A673 (cell line): ENCODE results near the gene PRSS8. TPM values are rescaled to one million over a fixed set of nuclear protein-coding genes. Genes with fewer than 3 reads are reported as not detected.

ENCODE experiments used
- BruUV-seq: library from RNA; stranded (reverse); fragments of 400-500 nt; replicated peaks from 2 replicates; lab custom pipeline; 2021; lab: Mats Ljungman, UMichigan
- CTCF ChIA-PET: fragments of 300-600 bp; sonication (Branson Sonifier 250); formaldehyde crosslinking; loops from one replicate; lab custom pipeline; 2022; ENCODE audit warnings: antibody characterized with exemption; lab: Charles Lee
- POLR2A ChIA-PET: fragments of 300-600 bp; sonication (Branson Sonifier 250); formaldehyde crosslinking; loops from one replicate; lab custom pipeline; 2022; ENCODE audit warnings: antibody characterized with exemption; ENCODE audit not compliant: low non-redundant PET; lab: Charles Lee
- DNase-seq: peaks from one replicate; pipeline ENCODE4 v3.0.0-alpha.2; 2015; ENCODE audit warnings: low spot score
- H3K27ac ChIP-seq: fragments of 200-600 bp; sonication (generic); 2 replicates; pipeline ENCODE4 v1.5.1; 2016; ENCODE audit warnings: mixed run types, low read depth, mild to moderate bottlenecking, mixed read lengths, antibody characterized with exemption, low read length; ENCODE audit not compliant: poor library complexity, severe bottlenecking
- H3K27me3 ChIP-seq: fragments of 200-600 bp; sonication (generic); replicated peaks from 2 replicates; pipeline ENCODE4 v1.6.1; 2017; ENCODE audit warnings: mixed run types, low read depth, mild to moderate bottlenecking, mixed read lengths, antibody characterized with exemption, low read length; ENCODE audit not compliant: insufficient read depth, poor library complexity
- H3K36me3 ChIP-seq: fragments of 200-600 bp; sonication (generic); 2 replicates; pipeline ENCODE4 v1.6.1; 2016; ENCODE audit warnings: mixed run types, mild to moderate bottlenecking, mixed read lengths, antibody characterized with exemption, low read length; ENCODE audit not compliant: insufficient read depth, poor library complexity, severe bottlenecking
- H3K4me1 ChIP-seq: fragments of 200-600 bp; sonication (generic); 2 replicates; pipeline ENCODE4 v1.6.1; 2017; ENCODE audit warnings: mixed run types, mild to moderate bottlenecking, mixed read lengths, antibody characterized with exemption, low read length; ENCODE audit not compliant: insufficient read depth, poor library complexity, severe bottlenecking
- H3K4me3 ChIP-seq: fragments of 200-600 bp; sonication (generic); 2 replicates; pipeline ENCODE4 v1.5.1; 2016; ENCODE audit warnings: low read depth, mixed run types, mild to moderate bottlenecking, mixed read lengths, low read length; ENCODE audit not compliant: poor library complexity, severe bottlenecking
- H3K9me3 ChIP-seq: fragments of 200-600 bp; sonication (generic); 2 replicates; pipeline ENCODE4 v1.6.1; 2016; ENCODE audit warnings: mixed run types, low read depth, mild to moderate bottlenecking, mixed read lengths, antibody characterized with exemption, low read length; ENCODE audit not compliant: poor library complexity, severe bottlenecking
- EZH2 ChIP-seq: fragments of 200-600 bp; sonication (generic); IDR thresholded peaks from 2 replicates; pipeline ENCODE4 v1.6.1; 2017; ENCODE audit warnings: borderline replicate concordance, low read depth, mild to moderate bottlenecking, mixed read lengths, antibody characterized with exemption, low read length; ENCODE audit not compliant: poor library complexity, severe bottlenecking
- intact Hi-C: fragments of 100-400 bp; cut with micrococcal nuclease; formaldehyde crosslinking; loops from one replicate; pipeline ENCODE4 v1.10.0; 2022; ENCODE audit not compliant: unreplicated experiment
- total RNA-seq: library from RNA; stranded (reverse); gene quantifications from 2 replicates; pipeline ENCODE4 v1.2.3, GENCODE V29; 2021
- TF ChIP-seq, protein P1 (sequence below): fragments of 300-800, 200-600 bp; sonication (generic); conservative IDR thresholded peaks from 2 replicates; pipeline ENCODE4 v1.5.1; 2017; ENCODE audit warnings: low read depth, mild to moderate bottlenecking, antibody characterized with exemption, low read length, moderate library complexity, mixed read lengths

Gene PRSS8
- total RNA-seq, 1 experiment from 2014 or later = not detected

- H3K4me3 ChIP-seq = peak overlapping the region; percentile 96
Observed at GRCh38 chr16:31109622-31110021, 25.9 kb downstream of the PRSS8 start.

GRCh38 chr16:31108794-31109558, 26.6 kb downstream of the PRSS8 start:
- Histone ChIP-seq H3K4me1 (peaks cover 13% of the 10 kb centered on the region), H3K9me3 (no peaks in the 10 kb centered on the region), H3K27me3 (no peaks in the 10 kb centered on the region), H3K36me3 (peaks cover 31% of the 10 kb centered on the region), H3K4me3 (peak overlapping the region; percentile 96), H3K27ac (peak overlapping the region; percentile 87)
- DNase-seq = no peak
- ChIA-PET CTCF (interaction anchor here (0.5 kb wide), 1 partner anchor 415 kb away, joined by 3 read pairs; no protein-coding TSS in a partner anchor), POLR2A (interaction anchor here (0.6 kb wide), 1 partner anchor 8 kb away, joined by 3 read pairs; the partner anchor contains the start of gene KAT8)
- TF ChIP-seq EZH2 = no peak
- TF ChIP-seq, protein P1, sequence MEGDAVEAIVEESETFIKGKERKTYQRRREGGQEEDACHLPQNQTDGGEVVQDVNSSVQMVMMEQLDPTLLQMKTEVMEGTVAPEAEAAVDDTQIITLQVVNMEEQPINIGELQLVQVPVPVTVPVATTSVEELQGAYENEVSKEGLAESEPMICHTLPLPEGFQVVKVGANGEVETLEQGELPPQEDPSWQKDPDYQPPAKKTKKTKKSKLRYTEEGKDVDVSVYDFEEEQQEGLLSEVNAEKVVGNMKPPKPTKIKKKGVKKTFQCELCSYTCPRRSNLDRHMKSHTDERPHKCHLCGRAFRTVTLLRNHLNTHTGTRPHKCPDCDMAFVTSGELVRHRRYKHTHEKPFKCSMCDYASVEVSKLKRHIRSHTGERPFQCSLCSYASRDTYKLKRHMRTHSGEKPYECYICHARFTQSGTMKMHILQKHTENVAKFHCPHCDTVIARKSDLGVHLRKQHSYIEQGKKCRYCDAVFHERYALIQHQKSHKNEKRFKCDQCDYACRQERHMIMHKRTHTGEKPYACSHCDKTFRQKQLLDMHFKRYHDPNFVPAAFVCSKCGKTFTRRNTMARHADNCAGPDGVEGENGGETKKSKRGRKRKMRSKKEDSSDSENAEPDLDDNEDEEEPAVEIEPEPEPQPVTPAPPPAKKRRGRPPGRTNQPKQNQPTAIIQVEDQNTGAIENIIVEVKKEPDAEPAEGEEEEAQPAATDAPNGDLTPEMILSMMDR = no peak
- intact Hi-C loops = no loop called here
- BruUV-seq = TSS peak; percentile 41

More at GRCh38 chr16:31109622-31110021, 25.9 kb downstream of the PRSS8 start:
- H3K27ac ChIP-seq = no peak overlapping the region
- POLR2A ChIA-PET = no interaction called here
- CTCF ChIA-PET = no interaction called here
- peaks cover 13% of the 10 kb centered on the region for H3K4me1 ChIP-seq
- BruUV-seq = no TSS peak
- no peaks in the 10 kb centered on the region for H3K9me3 ChIP-seq
- H3K27me3 ChIP-seq = no peaks in the 10 kb centered on the region
- intact Hi-C loops = no loop called here
- DNase-seq = no peak
- peaks cover 31% of the 10 kb centered on the region for H3K36me3 ChIP-seq
- TF ChIP-seq, protein P1 = no peak
- TF ChIP-seq EZH2 = no peak

GRCh38 chr16:31108035-31108793, 27.3 kb downstream of the PRSS8 start, which contains the start of gene BCKDK:
TSS of gene BCKDK (plus strand) at chr16:31108386. CDS start at chr16:31109224, 838 bp downstream.
- Histone ChIP-seq H3K4me1 (peaks cover 13% of the 10 kb centered on the region), H3K27me3 (no peaks in the 10 kb centered on the region), H3K27ac (peak within 1 kb of the TSS; percentile 87), H3K36me3 (peaks cover 31% of the 10 kb centered on the region), H3K4me3 (peak within 1 kb of the TSS; percentile 96), H3K9me3 (no peaks in the 10 kb centered on the region)
- no peak for TF ChIP-seq EZH2
- TF ChIP-seq, protein P1 = no peak
- peak; percentile 88 for DNase-seq
- intact Hi-C loops = no loop called here
- POLR2A ChIA-PET = interaction anchor here (0.6 kb wide), 1 partner anchor 9 kb away, joined by 3 read pairs; the partner anchor contains the start of gene KAT8
- CTCF ChIA-PET = no interaction called here
- BruUV-seq = no TSS peak
